NCI-H2227 treated with DMSO at 0.1 percent for 48 hours (cell line): ENCODE measurements around the gene SLAMF1.
"Not testable (repeated sequence)": the region's sequence is repeated elsewhere in the genome, so short reads cannot be mapped to it uniquely, and the experiment has no call there.

Source experiments
- DNase-seq: peaks from one replicate; lab custom pipeline; 2025; lab: John Stamatoyannopoulos, UW

Gene SLAMF1

GRCh38 chr1:160563230-160563629, 83.6 kb downstream of the SLAMF1 start:
- not testable (repeated sequence) for DNase-seq

GRCh38 chr1:160562745-160563144, 84.1 kb downstream of the SLAMF1 start:
- DNase-seq = not testable (repeated sequence)

GRCh38 chr1:160560806-160561205, 86.0 kb downstream of the SLAMF1 start:
- no peak for DNase-seq

- no peak for DNase-seq
Measured at GRCh38 chr1:160560045-160560705, 86.7 kb downstream of the SLAMF1 start.

- DNase-seq = not testable (repeated sequence)
Measured at GRCh38 chr1:160559437-160559836, 87.4 kb downstream of the SLAMF1 start.

GRCh38 chr1:160558660-160559380, 88.0 kb downstream of the SLAMF1 start:
- no peak for DNase-seq
